Erythroblast (primary cell): ENCODE results near the gene CDH19.

Experiments used
- GATA1 ChIP-seq: IDR thresholded peaks from 2 replicates; pipeline ENCODE4 v1.6.1; 2011; ENCODE audit warnings: low read depth, mild to moderate bottlenecking, control low read depth, low read length, moderate library complexity
- POLR2A ChIP-seq: IDR thresholded peaks from 2 replicates; pipeline ENCODE4 v1.6.1; 2011; ENCODE audit warnings: mild to moderate bottlenecking, low read length

DNA sequence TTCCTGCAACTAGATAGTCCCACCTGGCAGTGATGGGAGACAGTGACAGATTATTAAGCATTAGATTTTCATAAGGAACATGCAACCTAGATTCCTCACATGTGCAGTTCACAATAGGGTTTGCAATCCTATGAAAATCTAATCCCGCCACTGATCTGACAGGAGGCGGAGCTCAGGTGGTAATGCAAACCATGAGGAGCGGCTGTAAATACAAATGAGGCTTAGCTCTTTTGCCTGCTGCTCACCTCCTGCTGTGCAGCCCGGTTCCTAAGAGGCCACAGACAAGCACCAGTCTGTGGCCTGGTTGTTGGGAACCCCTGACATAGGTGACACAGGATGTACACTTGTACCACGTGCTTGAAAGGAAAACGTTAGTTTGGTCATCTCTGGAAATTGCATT, 41.6 kb downstream of the CDH19 start:
- TF ChIP-seq POLR2A (no peak), GATA1 (no peak)
